Renal cortex interstitium (tissue), 11 donors: ENCODE measurements around the gene IYD. TPM values are rescaled to one million over a fixed set of nuclear protein-coding genes. Genes with fewer than 3 reads are reported as not detected.

ENCODE experiments used
- DNase-seq, 11 donors: peaks; one replicate each; pipeline ENCODE4 v3.0.0-alpha.2; 2013; ENCODE audit warnings: low read depth in 9 of 11, low spot score in 4 of 11; ENCODE audit errors: extremely low read depth in 1 of 11
- polyA plus RNA-seq, 3 donors: library from polyadenylated mRNA; unstranded; fragments of 120-200 nt; gene quantifications; one replicate each; pipeline ENCODE4 v1.2.1, GENCODE V29; 2013; ENCODE audit not compliant: insufficient read length in 3 of 3

IYD gene
- polyA plus RNA-seq, 3 donors: 4.0 to 8.2 (median 4.6) TPM

GRCh38 chr6:150452428-150453243 is 83.8 kb downstream of the IYD start:
- peak in 6 of 11 donors; percentile 10 to 62 (median 28) for DNase-seq

- DNase-seq: no peak
Measured at GRCh38 chr6:150453357-150453756, 84.5 kb downstream of the IYD start.

Other genes starting within 250 kb of the IYD start
- 10 to 100 TPM; 21.7 to 30.5 (median 27.6) TPM for gene PPP1R14C, start 226.0 kb upstream of the IYD start, polyA plus RNA-seq
- 10 to 100 TPM; 38.6 to 43.5 (median 38.8) TPM for gene PLEKHG1, start 230.9 kb downstream of the IYD start, polyA plus RNA-seq